ENCODE data around the gene POLR2F.

The POLR2F gene

GRCh38 chr22:37983860-37984791 lies 30.6 kb downstream of the POLR2F start, which contains the start of gene SOX10:
SOX10 (minus strand) TSS chr22:37984555; CDS start chr22:37983784, 771 bp downstream.
- no peak within 1 kb of the TSS for H3K4me3 ChIP-seq (ENCODE audit: low read length)
- H3K27me3 ChIP-seq (ENCODE audit: insufficient read depth, low read length) = no peaks in the 10 kb centered on the region
- no peaks in the 10 kb centered on the region for H3K9me3 ChIP-seq (ENCODE audit: low read length)
- H3K36me3 ChIP-seq (ENCODE audit: insufficient read depth, low read length) = no peaks in the 10 kb centered on the region
- no peaks in the 10 kb centered on the region for H3K4me1 ChIP-seq (ENCODE audit: insufficient read depth, low read length)
- H2AFZ ChIP-seq (ENCODE audit: low read depth, low read length) = no peak within 1 kb of the TSS

GRCh38 chr22:37985050-37985585 lies 31.6 kb downstream of the POLR2F start:
- Histone ChIP-seq H3K4me3 (ENCODE audit: low read length) (no peak overlapping the region), H3K9me3 (ENCODE audit: low read length) (no peaks in the 10 kb centered on the region), H3K36me3 (ENCODE audit: insufficient read depth, low read length) (no peaks in the 10 kb centered on the region), H2AFZ (ENCODE audit: low read depth, low read length) (no peak overlapping the region), H3K27me3 (ENCODE audit: insufficient read depth, low read length) (no peaks in the 10 kb centered on the region), H3K4me1 (ENCODE audit: insufficient read depth, low read length) (no peaks in the 10 kb centered on the region)

- Histone ChIP-seq H3K36me3 (ENCODE audit: insufficient read depth, low read length) (no peaks in the 10 kb centered on the region), H3K27me3 (ENCODE audit: insufficient read depth, low read length) (no peaks in the 10 kb centered on the region), H3K9me3 (ENCODE audit: low read length) (no peaks in the 10 kb centered on the region), H3K4me1 (ENCODE audit: insufficient read depth, low read length) (no peaks in the 10 kb centered on the region), H3K4me3 (ENCODE audit: low read length) (no peak overlapping the region), H2AFZ (ENCODE audit: low read depth, low read length) (no peak overlapping the region)
Measured at GRCh38 chr22:37985751-37986281, 32.3 kb downstream of the POLR2F start.

DNA sequence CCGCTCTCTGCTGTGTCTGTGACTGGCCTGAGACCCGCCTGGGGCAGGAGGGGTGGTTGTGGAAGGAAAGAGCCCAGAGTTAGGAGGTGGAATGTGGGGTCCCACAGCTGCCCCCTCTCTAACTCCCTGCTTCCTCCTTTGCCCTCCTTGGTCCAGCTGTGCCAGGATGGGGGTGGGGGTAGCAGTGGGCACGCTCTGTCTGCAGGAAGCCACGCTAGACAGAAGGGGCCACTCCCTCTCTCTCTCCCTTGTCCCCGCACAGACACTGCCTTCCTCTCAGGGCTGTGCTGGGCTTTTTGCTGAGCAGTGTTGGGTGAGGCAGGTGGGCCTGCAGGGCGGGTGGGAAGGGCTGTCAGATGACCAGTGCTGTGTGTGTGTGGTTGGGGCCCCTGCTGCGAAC lies 32.9 kb downstream of the POLR2F start:
- Histone ChIP-seq H3K9me3 (ENCODE audit: low read length) (no peaks in the 10 kb centered on the region), H2AFZ (ENCODE audit: low read depth, low read length) (no peak overlapping the region), H3K4me1 (ENCODE audit: insufficient read depth, low read length) (no peaks in the 10 kb centered on the region), H3K36me3 (ENCODE audit: insufficient read depth, low read length) (no peaks in the 10 kb centered on the region), H3K27me3 (ENCODE audit: insufficient read depth, low read length) (no peaks in the 10 kb centered on the region), H3K4me3 (ENCODE audit: low read length) (no peak overlapping the region)

DNA sequence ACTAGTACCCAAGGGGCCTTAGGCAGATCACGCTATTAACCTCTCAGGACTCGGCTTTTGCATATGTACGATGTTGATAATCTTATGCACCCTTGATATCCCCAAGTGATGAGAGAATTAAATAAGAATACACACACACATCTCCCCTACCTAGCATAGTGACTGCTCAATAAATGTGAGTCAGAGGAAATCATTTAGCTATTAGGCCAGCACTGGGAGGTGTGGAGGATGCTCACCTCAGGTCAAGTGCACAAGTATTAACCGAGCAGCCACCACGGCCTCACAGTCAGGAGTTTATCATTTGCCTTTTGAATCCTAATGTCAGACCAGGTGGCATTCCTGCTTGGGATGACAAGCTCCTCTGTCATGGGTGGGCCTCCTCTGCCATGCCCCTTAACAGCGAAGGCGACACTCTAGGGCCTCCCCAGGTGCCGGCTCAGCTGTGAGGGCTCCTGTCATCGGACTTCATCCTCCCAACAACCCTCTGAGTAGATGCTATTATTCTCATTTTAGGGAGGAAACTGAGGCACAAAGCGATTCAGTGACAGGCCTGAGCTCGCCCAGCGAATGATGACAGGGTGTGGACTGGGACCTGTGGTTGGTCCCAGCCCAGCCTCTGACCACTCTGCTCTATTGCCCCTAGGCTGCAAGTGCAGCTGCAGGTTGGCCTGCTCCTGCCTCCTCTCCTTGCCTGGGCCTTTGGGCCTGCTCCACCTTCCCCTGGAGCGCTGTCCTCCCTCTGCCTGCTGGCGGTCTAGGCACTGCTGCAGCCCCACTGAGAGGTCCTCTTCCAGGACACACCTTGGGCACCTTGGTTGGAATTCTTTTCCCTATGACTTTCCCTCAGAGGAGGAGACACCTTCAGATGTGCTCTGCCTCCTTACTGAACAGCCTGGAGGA lies 35.9 kb downstream of the POLR2F start:
- Histone ChIP-seq H3K36me3 (ENCODE audit: insufficient read depth, low read length) (no peaks in the 10 kb centered on the region), H3K4me1 (ENCODE audit: insufficient read depth, low read length) (no peaks in the 10 kb centered on the region), H3K9me3 (ENCODE audit: low read length) (no peaks in the 10 kb centered on the region), H3K4me3 (ENCODE audit: low read length) (no peak overlapping the region), H2AFZ (ENCODE audit: low read depth, low read length) (no peak overlapping the region), H3K27me3 (ENCODE audit: insufficient read depth, low read length) (no peaks in the 10 kb centered on the region)

GRCh38 chr22:37990301-37990700 lies 36.8 kb downstream of the POLR2F start:
- H2AFZ ChIP-seq (ENCODE audit: low read depth, low read length) = no peak overlapping the region
- no peaks in the 10 kb centered on the region for H3K36me3 ChIP-seq (ENCODE audit: insufficient read depth, low read length)
- no peaks in the 10 kb centered on the region for H3K9me3 ChIP-seq (ENCODE audit: low read length)
- no peak overlapping the region for H3K4me3 ChIP-seq (ENCODE audit: low read length)
- no peaks in the 10 kb centered on the region for H3K4me1 ChIP-seq (ENCODE audit: insufficient read depth, low read length)
- no peaks in the 10 kb centered on the region for H3K27me3 ChIP-seq (ENCODE audit: insufficient read depth, low read length)

DNA sequence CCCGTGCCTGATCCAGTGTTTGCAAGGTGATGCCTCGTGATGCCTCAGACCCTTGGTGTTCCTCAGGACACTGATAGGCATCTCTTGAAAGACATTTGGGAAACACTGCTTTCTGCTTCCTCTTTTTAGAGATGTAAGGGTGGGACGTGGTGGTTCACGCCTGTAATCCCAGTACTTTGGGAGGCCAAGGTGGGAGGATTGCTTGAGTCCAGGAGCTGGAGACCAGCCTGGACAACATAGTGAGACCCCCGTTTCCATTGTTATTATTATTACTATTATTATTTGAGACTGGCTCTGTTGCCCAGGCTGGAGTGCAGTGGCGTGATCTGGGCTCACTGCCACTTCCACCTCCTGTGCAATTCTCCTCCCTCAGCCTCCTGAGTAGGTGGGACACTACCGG lies 37.4 kb downstream of the POLR2F start:
- Histone ChIP-seq H3K9me3 (ENCODE audit: low read length) (no peaks in the 10 kb centered on the region), H3K36me3 (ENCODE audit: insufficient read depth, low read length) (no peaks in the 10 kb centered on the region), H3K27me3 (ENCODE audit: insufficient read depth, low read length) (no peaks in the 10 kb centered on the region), H3K4me1 (ENCODE audit: insufficient read depth, low read length) (no peaks in the 10 kb centered on the region), H2AFZ (ENCODE audit: low read depth, low read length) (no peak overlapping the region), H3K4me3 (ENCODE audit: low read length) (no peak overlapping the region)

GRCh38 chr22:37991731-37992442 lies 38.4 kb downstream of the POLR2F start:
- H3K4me3 ChIP-seq (ENCODE audit: low read length) = no peak overlapping the region
- no peaks in the 10 kb centered on the region for H3K9me3 ChIP-seq (ENCODE audit: low read length)
- H2AFZ ChIP-seq (ENCODE audit: low read depth, low read length) = no peak overlapping the region
- H3K4me1 ChIP-seq (ENCODE audit: insufficient read depth, low read length) = no peaks in the 10 kb centered on the region
- no peaks in the 10 kb centered on the region for H3K36me3 ChIP-seq (ENCODE audit: insufficient read depth, low read length)
- H3K27me3 ChIP-seq (ENCODE audit: insufficient read depth, low read length) = no peaks in the 10 kb centered on the region

DNA sequence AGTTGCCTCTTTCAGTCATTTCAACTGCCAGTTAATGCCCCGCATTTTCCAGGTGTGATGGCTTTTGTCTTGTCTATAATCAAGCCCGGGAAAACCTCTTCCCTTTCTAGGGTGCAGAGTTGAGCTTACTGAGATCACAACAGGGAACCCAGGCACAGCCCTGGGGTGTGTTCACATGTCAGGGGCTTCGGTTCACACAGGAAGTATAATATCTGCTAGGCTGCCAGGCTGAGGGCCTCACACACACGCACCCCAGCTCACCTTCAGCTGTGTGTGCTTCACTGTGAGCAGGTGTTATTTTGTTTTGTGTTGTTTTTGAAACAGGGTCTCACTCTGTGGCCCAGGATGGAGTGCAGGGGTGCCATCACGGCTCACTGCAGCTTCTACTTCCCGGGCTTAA lies 40.5 kb downstream of the POLR2F start:
- H3K36me3 ChIP-seq (ENCODE audit: insufficient read depth, low read length) = no peaks in the 10 kb centered on the region
- H3K4me3 ChIP-seq (ENCODE audit: low read length) = no peak overlapping the region
- no peak overlapping the region for H2AFZ ChIP-seq (ENCODE audit: low read depth, low read length)
- H3K27me3 ChIP-seq (ENCODE audit: insufficient read depth, low read length) = no peaks in the 10 kb centered on the region
- peaks cover 2% of the 10 kb centered on the region for H3K4me1 ChIP-seq (ENCODE audit: insufficient read depth, low read length)
- no peaks in the 10 kb centered on the region for H3K9me3 ChIP-seq (ENCODE audit: low read length)

- Histone ChIP-seq H3K4me1 (ENCODE audit: insufficient read depth, low read length) (peaks cover 2% of the 10 kb centered on the region), H3K9me3 (ENCODE audit: low read length) (no peaks in the 10 kb centered on the region), H3K27me3 (ENCODE audit: insufficient read depth, low read length) (no peaks in the 10 kb centered on the region), H2AFZ (ENCODE audit: low read depth, low read length) (no peak overlapping the region), H3K4me3 (ENCODE audit: low read length) (no peak overlapping the region), H3K36me3 (ENCODE audit: insufficient read depth, low read length) (no peaks in the 10 kb centered on the region)
Measured at GRCh38 chr22:37994982-37995381, 41.5 kb downstream of the POLR2F start.

DNA sequence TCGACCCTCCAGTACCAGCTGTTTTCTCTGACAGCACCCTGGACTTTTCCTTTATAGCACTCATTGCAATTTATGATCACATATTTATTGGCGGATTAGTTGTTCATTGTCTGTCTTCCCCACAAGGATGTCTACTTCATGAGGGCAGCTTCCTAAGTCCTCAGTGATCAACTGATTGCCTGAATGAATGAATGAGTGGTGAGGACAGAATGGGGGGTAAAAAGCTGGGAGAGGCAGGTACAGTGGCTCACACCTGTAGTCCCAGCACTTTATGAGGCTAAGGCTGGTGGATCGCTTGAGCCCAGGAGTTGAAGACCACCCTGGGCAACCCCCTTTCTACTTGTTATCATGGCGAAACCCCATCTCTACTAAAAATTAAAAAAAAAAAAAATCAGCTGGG lies 42.0 kb downstream of the POLR2F start:
- no peak overlapping the region for H2AFZ ChIP-seq (ENCODE audit: low read depth, low read length)
- H3K27me3 ChIP-seq (ENCODE audit: insufficient read depth, low read length) = no peaks in the 10 kb centered on the region
- H3K4me1 ChIP-seq (ENCODE audit: insufficient read depth, low read length) = peaks cover 2% of the 10 kb centered on the region
- H3K36me3 ChIP-seq (ENCODE audit: insufficient read depth, low read length) = no peaks in the 10 kb centered on the region
- H3K4me3 ChIP-seq (ENCODE audit: low read length) = no peak overlapping the region
- H3K9me3 ChIP-seq (ENCODE audit: low read length) = no peaks in the 10 kb centered on the region

DNA sequence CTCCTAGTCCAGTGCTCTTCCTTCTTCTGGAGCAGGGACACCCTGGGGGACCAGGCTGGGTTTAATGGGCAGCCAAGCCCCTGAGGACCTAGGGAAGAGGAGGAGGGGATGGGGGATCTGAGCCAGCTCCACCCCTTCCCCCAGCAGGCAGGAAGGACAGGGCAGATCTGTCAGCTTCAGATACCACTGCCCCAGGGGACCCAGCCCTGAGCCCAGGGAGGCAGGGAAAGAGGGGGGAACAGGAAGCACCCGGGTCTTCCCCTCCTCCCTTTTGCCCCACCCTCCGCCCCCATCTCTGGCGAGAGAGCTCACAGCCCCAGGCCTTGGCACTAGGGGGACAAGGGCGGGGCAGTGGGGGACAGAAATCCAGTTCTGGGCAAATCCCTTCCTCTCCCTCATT lies 42.6 kb downstream of the POLR2F start:
- no peaks in the 10 kb centered on the region for H3K9me3 ChIP-seq (ENCODE audit: low read length)
- no peaks in the 10 kb centered on the region for H3K36me3 ChIP-seq (ENCODE audit: insufficient read depth, low read length)
- no peak overlapping the region for H3K4me3 ChIP-seq (ENCODE audit: low read length)
- peaks cover 2% of the 10 kb centered on the region for H3K4me1 ChIP-seq (ENCODE audit: insufficient read depth, low read length)
- H2AFZ ChIP-seq (ENCODE audit: low read depth, low read length) = no peak overlapping the region
- H3K27me3 ChIP-seq (ENCODE audit: insufficient read depth, low read length) = no peaks in the 10 kb centered on the region
